ENCODE measurements around the gene PTPRU.

Gene PTPRU

DNA sequence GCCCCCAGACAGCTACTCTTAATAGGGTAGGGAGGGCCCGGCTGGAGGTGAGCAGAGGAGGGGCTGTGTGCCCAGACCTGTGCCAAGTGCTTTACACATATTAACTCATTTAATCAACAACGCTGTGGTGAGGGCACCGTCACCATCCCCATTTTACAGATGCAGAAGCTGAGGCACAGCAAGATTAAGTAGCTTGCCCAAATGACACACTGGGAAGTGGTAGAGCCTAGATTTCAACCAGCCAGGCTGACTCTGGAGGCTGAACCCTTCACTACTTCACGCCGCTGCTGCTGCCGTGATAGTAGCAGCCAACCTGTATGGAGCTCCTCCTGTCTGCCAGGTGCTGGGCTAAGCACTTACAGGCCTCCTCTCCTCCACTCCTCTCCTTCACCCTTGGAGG lies 127.2 kb downstream of the PTPRU start:
- DNase-seq (ENCODE audit: low read depth) = no peak
- no peak overlapping the region for H3K9ac ChIP-seq (ENCODE audit: low read length)
- H3K9me3 ChIP-seq (ENCODE audit: control insufficient read depth, low read length) = peaks cover 7% of the 10 kb centered on the region
- H3K27me3 ChIP-seq (replicated peaks; ENCODE audit: control insufficient read depth, insufficient read depth, low read length) = peaks cover 60% of the 10 kb centered on the region
- H3K4me3 ChIP-seq (ENCODE audit: low read length) = no peak overlapping the region
- peaks cover 4% of the 10 kb centered on the region for H3K4me1 ChIP-seq (ENCODE audit: control insufficient read depth, insufficient read depth, low read length)
- H3K36me3 ChIP-seq (ENCODE audit: control insufficient read depth, insufficient read depth, low read length, severe bottlenecking) = no peaks in the 10 kb centered on the region

DNA sequence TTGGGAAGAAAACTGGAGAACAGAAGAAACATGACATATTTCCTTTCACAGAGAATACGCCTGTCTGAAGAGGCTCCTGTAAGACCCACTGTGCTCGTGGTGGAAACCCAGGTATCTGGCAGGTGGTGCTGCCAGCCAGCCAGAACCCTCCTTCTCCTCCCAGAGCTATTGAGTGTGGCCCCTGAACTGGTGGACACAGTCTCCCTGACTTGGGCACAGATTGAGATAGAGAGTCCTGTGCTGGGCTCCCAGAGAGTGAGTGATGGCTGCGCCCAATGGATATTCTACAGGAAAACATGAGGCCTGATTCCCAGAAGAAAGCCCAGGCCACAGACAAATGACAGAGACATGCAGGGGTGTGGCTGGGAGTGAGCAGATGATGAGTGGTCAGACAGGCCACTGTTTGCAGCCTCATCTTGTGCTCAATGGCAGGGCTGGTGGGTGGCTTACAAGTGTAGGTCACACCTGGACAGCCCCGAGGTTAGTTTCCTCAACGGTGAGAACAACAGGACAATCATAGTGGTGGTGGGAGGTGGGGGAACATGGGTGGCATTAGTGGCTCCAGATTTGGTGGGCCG lies 127.9 kb downstream of the PTPRU start:
- Histone ChIP-seq H3K4me1 (ENCODE audit: control insufficient read depth, insufficient read depth, low read length) (no peaks in the 10 kb centered on the region), H3K4me3 (ENCODE audit: low read length) (no peak overlapping the region), H3K9ac (ENCODE audit: low read length) (no peak overlapping the region), H3K36me3 (ENCODE audit: control insufficient read depth, insufficient read depth, low read length, severe bottlenecking) (no peaks in the 10 kb centered on the region), H3K9me3 (ENCODE audit: control insufficient read depth, low read length) (peaks cover 8% of the 10 kb centered on the region), H3K27me3 (replicated peaks; ENCODE audit: control insufficient read depth, insufficient read depth, low read length) (peaks cover 62% of the 10 kb centered on the region)
- DNase-seq (ENCODE audit: low read depth) = no peak

DNA sequence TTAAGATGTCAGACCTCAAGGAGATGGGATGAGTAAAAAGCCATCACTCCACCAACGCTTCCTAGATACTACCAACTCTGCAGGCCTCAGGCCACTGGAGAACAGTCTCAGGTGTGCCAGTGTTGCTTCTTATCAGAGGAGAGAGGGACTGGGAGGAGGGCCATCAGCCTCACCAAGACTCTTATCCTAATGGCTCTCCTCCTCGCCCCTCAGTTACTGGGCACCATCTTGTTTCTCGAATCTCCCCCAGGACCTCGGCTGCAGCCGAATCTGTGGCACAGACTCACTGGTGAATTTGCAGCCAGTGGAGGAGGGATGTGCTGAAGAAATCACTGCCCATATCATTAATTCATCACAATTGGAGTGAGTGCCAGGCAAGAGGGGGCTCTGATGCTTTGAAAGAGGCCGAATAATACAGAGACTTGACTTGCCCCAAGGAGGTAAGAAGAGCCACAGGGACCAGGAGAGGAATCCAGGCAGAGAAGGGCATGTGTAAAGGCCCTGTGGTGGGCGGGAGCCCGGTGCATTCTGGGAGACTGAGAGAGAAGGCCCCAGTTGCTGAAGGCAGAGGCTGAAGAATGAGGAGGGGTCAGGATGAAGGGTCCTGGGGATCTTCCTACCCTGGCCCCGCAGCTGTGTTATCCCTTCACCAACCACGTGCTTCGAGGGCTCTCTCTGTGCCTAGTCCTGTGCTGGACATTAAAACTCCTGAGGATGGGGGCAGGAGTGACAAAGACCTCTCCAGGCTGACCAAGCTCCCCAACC lies 129.8 kb downstream of the PTPRU start:
- H3K4me1 ChIP-seq (ENCODE audit: control insufficient read depth, insufficient read depth, low read length) = no peaks in the 10 kb centered on the region
- H3K9ac ChIP-seq (ENCODE audit: low read length) = no peak overlapping the region
- no peak overlapping the region for H3K4me3 ChIP-seq (ENCODE audit: low read length)
- H3K9me3 ChIP-seq (ENCODE audit: control insufficient read depth, low read length) = peaks cover 8% of the 10 kb centered on the region
- no peak for DNase-seq (ENCODE audit: low read depth)
- H3K36me3 ChIP-seq (ENCODE audit: control insufficient read depth, insufficient read depth, low read length, severe bottlenecking) = no peaks in the 10 kb centered on the region
- H3K27me3 ChIP-seq (replicated peaks; ENCODE audit: control insufficient read depth, insufficient read depth, low read length) = peaks cover 78% of the 10 kb centered on the region

DNA sequence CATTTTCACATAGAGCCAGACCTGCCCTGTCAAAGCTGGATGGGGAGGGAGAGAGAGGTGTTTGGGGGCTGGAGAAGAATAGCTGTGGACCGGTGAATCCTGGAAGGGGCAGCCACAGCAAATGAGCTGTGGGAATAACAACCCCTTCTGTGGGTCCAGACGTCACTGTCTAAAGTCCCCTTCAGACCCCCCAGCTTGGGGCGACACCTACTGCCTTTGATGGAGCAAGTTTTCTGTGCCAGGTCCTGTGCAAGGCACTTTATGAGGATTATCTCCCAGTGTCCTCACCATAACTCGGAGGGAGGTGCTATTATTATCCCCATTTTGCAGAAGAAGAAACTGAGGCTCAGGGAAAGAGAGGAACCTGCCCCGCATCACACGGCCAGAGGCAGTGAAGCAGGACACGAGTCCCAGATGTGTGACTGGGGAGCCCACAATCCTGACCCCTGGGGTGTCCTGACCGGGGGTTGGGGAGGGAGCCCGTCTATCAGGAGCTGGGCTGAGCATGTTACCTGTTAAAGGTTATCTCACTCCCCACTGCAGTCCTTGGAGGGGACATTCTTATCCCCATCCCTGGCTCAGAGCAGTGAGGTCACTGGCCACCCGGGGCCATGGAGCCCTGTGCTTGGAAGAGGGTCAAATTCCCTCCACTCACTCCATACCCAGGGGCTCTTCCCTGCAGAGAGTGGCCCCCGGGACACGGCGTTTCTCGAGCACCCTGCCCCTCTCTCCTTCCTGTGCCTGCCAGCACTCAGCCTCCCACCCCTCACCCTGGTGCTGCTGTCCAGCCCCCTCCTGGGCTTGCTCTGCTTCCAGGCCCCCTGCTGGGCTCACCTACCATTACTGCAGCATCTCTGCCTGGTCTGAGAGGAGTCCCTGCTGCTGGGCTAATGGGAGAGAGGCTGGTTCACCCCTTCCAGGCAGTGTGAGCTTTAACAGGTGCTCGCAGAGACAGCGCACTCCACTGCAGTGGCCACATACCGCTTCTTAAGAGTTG lies 132.9 kb downstream of the PTPRU start:
- Histone ChIP-seq H3K4me1 (ENCODE audit: control insufficient read depth, insufficient read depth, low read length) (no peaks in the 10 kb centered on the region), H3K9me3 (ENCODE audit: control insufficient read depth, low read length) (peaks cover 14% of the 10 kb centered on the region), H3K27me3 (replicated peaks; ENCODE audit: control insufficient read depth, insufficient read depth, low read length) (peaks cover 75% of the 10 kb centered on the region), H3K9ac (ENCODE audit: low read length) (no peak overlapping the region), H3K36me3 (ENCODE audit: control insufficient read depth, insufficient read depth, low read length, severe bottlenecking) (no peaks in the 10 kb centered on the region), H3K4me3 (ENCODE audit: low read length) (no peak overlapping the region)
- no peak for DNase-seq (ENCODE audit: low read depth)

DNA sequence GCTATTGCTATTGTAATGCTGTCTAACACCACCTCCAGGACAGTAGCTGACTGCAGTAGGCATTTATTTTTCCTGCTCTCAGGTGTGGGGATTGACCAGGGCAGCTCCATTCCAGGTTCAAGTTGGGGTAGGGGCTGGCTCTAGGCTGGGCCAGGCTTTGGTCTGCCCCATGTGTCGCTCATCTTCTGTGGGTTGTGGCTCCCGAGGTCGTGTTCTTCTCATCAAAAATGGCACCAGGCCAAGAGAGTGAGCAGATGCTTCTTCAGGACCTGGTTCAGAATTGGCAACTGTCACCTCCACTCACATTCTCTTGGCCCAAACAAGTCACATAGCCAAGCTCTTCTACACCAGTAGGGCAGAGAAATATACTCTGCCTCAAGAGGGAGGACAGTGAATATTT lies 133.7 kb downstream of the PTPRU start:
- Histone ChIP-seq H3K4me3 (ENCODE audit: low read length) (no peak overlapping the region), H3K36me3 (ENCODE audit: control insufficient read depth, insufficient read depth, low read length, severe bottlenecking) (no peaks in the 10 kb centered on the region), H3K9me3 (ENCODE audit: control insufficient read depth, low read length) (peaks cover 22% of the 10 kb centered on the region), H3K27me3 (replicated peaks; ENCODE audit: control insufficient read depth, insufficient read depth, low read length) (peaks cover 66% of the 10 kb centered on the region), H3K9ac (ENCODE audit: low read length) (no peak overlapping the region), H3K4me1 (ENCODE audit: control insufficient read depth, insufficient read depth, low read length) (no peaks in the 10 kb centered on the region)
- no peak for DNase-seq (ENCODE audit: low read depth)

DNA sequence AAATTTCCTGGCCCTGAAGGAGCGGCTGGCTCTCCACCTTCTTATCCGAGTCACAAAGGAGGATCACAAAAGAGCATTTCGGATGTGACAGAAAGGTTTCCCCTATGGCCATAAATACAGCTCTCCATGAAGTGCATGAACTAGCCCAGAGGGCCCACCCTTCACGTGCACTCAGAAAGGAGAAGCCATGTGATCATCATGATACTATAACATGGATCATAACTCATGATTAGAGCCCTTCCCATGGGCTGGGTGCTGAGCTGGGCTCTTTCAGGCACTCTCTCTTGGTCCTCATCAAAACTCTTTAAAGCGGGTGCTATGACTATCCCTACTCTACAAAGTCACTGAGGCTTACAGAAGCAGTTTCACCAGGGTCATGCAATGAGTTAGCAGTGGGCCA lies 135.0 kb downstream of the PTPRU start:
- no peaks in the 10 kb centered on the region for H3K36me3 ChIP-seq (ENCODE audit: control insufficient read depth, insufficient read depth, low read length, severe bottlenecking)
- no peak for DNase-seq (ENCODE audit: low read depth)
- H3K9me3 ChIP-seq (ENCODE audit: control insufficient read depth, low read length) = peaks cover 30% of the 10 kb centered on the region
- no peaks in the 10 kb centered on the region for H3K4me1 ChIP-seq (ENCODE audit: control insufficient read depth, insufficient read depth, low read length)
- H3K27me3 ChIP-seq (replicated peaks; ENCODE audit: control insufficient read depth, insufficient read depth, low read length) = peaks cover 58% of the 10 kb centered on the region
- no peak overlapping the region for H3K4me3 ChIP-seq (ENCODE audit: low read length)
- no peak overlapping the region for H3K9ac ChIP-seq (ENCODE audit: low read length)

DNA sequence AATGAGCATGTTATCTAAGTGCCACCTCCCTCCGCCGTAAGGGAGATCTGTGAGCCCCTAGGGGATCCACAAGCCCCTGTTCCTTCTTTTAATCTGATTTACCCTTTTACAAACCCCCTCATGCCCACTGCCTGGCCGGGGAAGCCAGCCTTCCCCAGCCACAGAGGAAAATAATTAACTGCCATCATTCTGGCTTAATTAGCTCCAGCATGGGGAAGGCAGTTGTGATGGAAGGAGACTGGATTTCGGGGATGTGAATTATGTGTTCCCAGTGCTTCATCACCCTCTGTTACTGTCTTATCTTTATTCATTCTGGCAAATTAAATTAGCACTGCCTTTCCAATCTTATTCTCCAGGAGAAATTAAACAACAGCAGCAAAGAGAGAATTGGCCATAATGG lies 135.8 kb downstream of the PTPRU start:
- no peak for DNase-seq (ENCODE audit: low read depth)
- H3K9ac ChIP-seq (ENCODE audit: low read length) = no peak overlapping the region
- no peaks in the 10 kb centered on the region for H3K4me1 ChIP-seq (ENCODE audit: control insufficient read depth, insufficient read depth, low read length)
- H3K27me3 ChIP-seq (replicated peaks; ENCODE audit: control insufficient read depth, insufficient read depth, low read length) = peaks cover 50% of the 10 kb centered on the region
- peaks cover 30% of the 10 kb centered on the region for H3K9me3 ChIP-seq (ENCODE audit: control insufficient read depth, low read length)
- H3K36me3 ChIP-seq (ENCODE audit: control insufficient read depth, insufficient read depth, low read length, severe bottlenecking) = no peaks in the 10 kb centered on the region
- H3K4me3 ChIP-seq (ENCODE audit: low read length) = no peak overlapping the region

Data from adipocyte (in vitro differentiated cells).